ENCODE results near the gene WFDC8.

DNA sequence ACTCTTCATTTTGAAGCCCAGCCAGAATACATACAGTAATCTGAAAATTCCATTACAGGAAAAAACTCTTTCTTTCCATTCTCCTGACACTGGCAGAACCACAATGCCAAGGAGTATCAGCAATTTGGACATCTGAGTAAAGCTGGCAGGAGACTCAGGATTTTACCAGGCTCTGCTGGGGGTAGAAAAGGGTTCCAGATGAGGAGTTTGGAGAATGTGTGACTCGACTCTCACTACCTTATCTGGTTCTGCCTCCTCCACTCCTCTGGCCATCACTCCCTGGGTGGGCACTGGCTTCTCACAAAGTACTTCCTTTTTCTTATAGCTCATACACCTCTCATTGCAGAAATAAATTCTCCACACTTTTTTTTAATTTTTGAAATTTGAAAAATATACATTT lies 10.6 kb upstream of the WFDC8 start:
- TF ChIP-seq, protein P1, sequence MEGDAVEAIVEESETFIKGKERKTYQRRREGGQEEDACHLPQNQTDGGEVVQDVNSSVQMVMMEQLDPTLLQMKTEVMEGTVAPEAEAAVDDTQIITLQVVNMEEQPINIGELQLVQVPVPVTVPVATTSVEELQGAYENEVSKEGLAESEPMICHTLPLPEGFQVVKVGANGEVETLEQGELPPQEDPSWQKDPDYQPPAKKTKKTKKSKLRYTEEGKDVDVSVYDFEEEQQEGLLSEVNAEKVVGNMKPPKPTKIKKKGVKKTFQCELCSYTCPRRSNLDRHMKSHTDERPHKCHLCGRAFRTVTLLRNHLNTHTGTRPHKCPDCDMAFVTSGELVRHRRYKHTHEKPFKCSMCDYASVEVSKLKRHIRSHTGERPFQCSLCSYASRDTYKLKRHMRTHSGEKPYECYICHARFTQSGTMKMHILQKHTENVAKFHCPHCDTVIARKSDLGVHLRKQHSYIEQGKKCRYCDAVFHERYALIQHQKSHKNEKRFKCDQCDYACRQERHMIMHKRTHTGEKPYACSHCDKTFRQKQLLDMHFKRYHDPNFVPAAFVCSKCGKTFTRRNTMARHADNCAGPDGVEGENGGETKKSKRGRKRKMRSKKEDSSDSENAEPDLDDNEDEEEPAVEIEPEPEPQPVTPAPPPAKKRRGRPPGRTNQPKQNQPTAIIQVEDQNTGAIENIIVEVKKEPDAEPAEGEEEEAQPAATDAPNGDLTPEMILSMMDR (IDR thresholded peaks at IDR 0.05) = no peak
- no peak for TF ChIP-seq EZH2 (IDR thresholded peaks at IDR 0.05)
